Hematopoietic multipotent progenitor cell treated with erythropoietin and hydrocortisone succinate and interleukin-3 and kit ligand, for 15 days (in vitro differentiated cells): ENCODE results near the gene NELFB.

ENCODE experiments used
- DNase-seq: peaks from one replicate; pipeline ENCODE4 v3.0.0-alpha.2; 2015; ENCODE audit warnings: low spot score

NELFB gene

GRCh38 chr9:137254624-137255447 lies at the start of gene NELFB:
TSS of gene NELFB (plus strand) at chr9:137255327.
- DNase-seq, result peak; percentile 90

GRCh38 chr9:137206602-137207001 lies 48.5 kb upstream of the NELFB start:
- peak; percentile 66 for DNase-seq

GRCh38 chr9:137211532-137211931 lies 43.6 kb upstream of the NELFB start:
- DNase-seq, result no peak

GRCh38 chr9:137212520-137212919 lies 42.6 kb upstream of the NELFB start:
- DNase-seq, result no peak

GRCh38 chr9:137213160-137214060 lies 41.7 kb upstream of the NELFB start:
- no peak for DNase-seq

GRCh38 chr9:137214620-137215019 lies 40.5 kb upstream of the NELFB start:
- DNase-seq, result no peak

GRCh38 chr9:137215196-137215986 lies 39.7 kb upstream of the NELFB start:
- no peak for DNase-seq

GRCh38 chr9:137216188-137216965 lies 38.8 kb upstream of the NELFB start:
- no peak for DNase-seq

- DNase-seq, result no peak
Measured at GRCh38 chr9:137217276-137218211, 37.6 kb upstream of the NELFB start.

- DNase-seq, result no peak
Measured at GRCh38 chr9:137218212-137218753, 36.8 kb upstream of the NELFB start.

- peak; percentile 75 for DNase-seq
Measured at GRCh38 chr9:137218754-137219271, 36.3 kb upstream of the NELFB start.

- DNase-seq, result no peak
Measured at GRCh38 chr9:137219757-137220316, 35.3 kb upstream of the NELFB start.

- no peak for DNase-seq
Measured at GRCh38 chr9:137220317-137221094, 34.6 kb upstream of the NELFB start.

GRCh38 chr9:137221095-137221505 lies 34.0 kb upstream of the NELFB start:
- no peak for DNase-seq

- DNase-seq, result no peak
Measured at GRCh38 chr9:137221506-137222111, 33.5 kb upstream of the NELFB start.

GRCh38 chr9:137222190-137223077 lies 32.7 kb upstream of the NELFB start, which contains the start of gene RNF208:
TSS of gene RNF208 (minus strand) at chr9:137222240. CDS start at chr9:137221212, 1,028 bp downstream.
- no peak for DNase-seq
